Measurements from ENCODE around the gene TMEM9.

Gene TMEM9

GRCh38 chr1:201100169-201100930 lies 53.9 kb downstream of the TMEM9 start:
- DNase-seq, result no peak

GRCh38 chr1:201098992-201099677 lies 55.1 kb downstream of the TMEM9 start:
- no peak for DNase-seq

DNA sequence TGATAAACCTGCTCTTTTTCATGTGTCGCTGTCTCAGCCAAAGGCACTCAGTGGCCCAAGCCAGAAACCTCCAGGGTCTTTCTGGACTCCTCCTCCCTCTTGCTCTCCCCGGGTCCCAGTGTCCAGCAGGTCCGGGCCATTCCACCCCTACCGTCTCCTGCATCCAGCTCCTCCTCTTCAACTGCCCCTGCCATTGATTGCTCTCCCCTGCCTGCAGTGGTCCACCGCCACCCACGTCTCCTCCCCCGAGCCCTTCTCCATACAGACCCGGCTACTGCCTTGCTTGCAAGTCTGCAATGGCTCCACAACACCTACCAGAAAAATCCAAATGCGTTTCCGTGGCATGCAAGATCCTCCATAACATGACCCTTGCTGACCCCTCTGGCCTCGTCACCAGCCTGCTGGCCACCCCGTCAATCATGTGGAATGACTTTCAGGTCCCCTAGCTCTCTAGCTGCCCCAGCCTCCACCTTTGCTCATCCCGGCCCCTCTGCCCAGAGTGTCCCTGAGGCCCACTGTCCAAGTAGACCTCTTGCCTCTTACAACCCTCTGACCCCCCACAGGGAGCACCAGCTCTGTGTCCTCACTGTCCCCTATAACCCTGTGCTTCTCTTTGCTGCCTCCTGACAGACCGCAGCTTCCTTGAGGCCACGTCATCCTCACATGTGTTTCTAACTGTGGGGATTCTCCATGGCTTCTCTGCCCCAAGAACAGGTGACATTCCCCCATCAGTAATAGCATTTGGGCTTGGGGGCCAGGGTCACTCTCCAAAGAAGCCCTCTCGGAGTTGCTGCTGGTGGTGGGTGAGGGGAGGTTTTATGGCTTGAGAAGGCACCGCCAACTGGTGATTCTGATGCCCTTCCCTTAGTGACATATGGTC lies 57.1 kb downstream of the TMEM9 start:
- DNase-seq, result no peak

- peak; percentile 17 for DNase-seq
These were observed 58.2 kb downstream of the TMEM9 start for GRCh38 chr1:201096041-201096461.

DNA sequence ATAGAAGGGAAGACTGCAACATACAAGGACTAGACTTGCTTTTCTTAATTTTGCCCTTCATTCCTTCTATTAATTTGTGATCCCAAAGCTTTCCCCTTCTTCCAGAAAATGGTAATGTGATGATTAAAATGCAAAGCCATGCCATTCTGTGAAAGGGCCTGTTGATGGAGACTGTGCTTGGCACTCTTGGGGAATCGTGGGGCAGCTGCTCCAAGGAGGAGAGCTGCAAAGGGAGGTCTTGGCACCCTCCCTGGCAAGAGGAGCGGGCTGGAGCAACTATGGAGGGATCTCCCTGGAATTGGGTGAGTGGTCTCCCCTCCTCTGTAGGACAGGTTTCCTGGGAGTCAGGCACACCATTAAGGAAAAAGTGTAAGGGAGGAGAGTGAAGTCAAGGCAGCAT lies 58.7 kb downstream of the TMEM9 start:
- no peak for DNase-seq

GRCh38 chr1:201094832-201095231 lies 59.4 kb downstream of the TMEM9 start:
- DNase-seq, result no peak

DNA sequence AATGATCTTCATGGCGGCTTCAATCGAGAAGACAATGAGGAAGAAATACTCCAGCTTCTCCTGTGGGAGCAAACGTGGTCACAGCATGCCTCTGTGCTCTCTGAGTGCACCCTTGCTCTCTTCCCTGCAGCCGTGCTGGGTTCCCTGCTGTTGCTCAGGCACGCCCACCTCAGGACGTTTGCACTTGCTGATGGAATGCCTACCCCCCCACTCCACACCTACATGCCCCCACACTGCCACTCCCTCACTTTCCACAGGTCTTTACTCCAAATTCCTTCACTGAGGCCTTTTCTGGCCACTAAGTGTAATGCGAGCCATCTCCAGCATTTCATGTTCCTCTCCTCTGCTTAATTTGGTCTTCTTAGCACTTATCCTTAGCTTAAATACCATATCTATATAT lies 60.3 kb downstream of the TMEM9 start:
- DNase-seq, result no peak

- DNase-seq, result no peak
These were observed 60.7 kb downstream of the TMEM9 start for GRCh38 chr1:201093561-201093960.

DNA sequence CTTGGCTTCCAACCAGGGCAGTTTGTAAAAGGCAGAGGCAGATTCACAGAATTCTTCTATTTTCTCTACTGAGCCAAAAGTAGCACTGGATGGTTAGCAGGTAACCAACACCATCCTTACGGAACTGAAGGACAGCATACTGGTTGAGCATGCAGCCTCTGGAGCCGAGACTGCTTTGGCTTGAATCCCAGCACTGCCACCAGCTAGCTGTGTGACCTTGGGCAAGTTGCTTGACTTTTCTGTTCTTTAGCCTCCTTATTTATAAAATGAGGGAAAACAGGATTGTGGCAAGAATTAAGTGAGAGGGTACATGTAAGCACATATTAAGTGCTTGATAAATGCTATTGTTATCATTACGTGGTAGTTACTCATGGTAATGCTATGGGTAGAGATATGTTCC lies 61.5 kb downstream of the TMEM9 start:
- no peak for DNase-seq

DNA sequence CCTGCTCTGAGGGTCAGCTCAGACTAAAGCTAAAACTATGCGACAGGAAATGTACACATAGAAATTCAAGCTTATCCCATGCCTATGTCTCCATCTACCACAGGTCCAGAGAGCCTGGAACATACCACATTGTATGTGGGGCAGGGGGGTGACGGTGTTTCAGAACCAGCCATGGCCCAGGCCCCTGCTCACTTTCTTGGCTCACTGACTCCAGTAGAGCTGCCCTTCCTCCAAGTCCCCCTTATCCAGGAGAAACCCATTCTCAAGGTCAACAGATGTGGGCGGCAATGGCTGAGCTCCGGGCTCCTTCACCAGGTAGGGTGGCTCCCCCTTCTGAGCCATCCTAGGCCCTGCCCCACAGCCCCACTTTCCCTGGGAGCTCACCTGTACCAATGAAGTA lies 63.0 kb downstream of the TMEM9 start:
- no peak for DNase-seq

DNA sequence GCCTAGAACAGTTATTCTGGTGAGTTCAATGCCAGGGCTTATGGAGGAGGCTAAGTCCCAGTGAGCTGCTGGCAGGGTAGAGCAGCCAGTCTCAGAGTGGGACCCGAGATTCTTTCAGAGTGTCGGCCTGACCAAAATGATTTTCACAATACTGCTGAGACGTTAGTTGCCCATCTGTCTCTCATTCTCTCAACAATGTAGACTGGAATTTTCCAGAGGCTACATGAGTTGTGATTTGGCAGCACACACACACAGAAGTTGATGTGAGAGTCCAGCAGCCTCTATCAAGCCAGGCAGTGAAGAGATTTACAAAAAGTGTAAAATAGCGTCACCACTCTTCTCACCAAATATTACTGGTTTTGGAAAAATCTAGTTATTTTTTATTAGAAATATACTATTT lies 63.7 kb downstream of the TMEM9 start:
- DNase-seq, result no peak

DNA sequence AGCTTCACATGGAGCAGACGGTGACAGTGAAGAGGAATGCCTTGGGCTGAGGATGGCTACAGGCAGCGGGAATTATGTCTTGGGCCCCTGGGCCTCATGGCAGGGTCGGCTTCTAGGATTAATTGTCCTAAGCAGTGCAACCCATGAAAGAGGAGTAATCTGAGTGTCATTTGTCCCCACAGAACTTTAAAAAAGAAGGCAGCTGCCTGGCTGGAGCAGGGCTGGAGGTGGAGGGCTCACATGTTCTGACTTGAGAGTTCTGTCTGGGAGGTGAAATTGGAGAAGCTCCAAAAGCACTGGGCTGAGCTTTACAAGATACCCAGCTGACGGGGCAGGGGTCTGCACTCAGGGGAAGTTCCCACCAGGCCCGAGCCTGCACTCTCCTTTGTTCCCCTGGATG lies 64.7 kb downstream of the TMEM9 start:
- DNase-seq, result peak; percentile 56

DNA sequence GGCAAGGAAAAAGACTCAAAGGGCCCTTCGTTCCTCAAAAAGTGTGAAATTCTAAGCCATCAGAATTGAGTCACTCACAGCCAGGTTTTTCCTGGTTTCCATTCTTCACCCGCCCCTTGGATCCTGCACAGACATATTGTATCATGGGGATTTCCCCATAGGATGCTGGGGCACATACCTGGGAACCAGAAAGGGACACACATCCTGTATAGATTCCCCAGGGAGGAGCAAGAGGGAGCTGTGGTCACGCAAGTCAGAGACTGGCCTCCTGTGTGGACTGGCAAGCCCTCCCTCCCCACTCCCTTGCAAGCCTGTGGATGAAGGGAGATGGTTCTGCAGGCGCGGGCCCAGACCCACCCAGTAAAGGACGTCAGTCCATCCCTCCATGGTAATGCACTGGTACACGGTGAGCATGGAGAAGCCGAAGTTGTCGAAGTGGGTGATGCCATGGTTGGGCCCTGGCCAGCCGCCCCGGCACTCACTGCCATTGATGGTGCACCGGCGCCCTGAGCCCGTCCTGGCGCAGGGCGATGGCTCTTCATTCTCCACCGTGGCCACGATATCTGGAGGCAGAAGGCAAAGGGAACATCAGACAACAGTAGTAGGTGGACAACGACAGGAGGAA lies 65.3 kb downstream of the TMEM9 start:
- DNase-seq, result no peak

DNA sequence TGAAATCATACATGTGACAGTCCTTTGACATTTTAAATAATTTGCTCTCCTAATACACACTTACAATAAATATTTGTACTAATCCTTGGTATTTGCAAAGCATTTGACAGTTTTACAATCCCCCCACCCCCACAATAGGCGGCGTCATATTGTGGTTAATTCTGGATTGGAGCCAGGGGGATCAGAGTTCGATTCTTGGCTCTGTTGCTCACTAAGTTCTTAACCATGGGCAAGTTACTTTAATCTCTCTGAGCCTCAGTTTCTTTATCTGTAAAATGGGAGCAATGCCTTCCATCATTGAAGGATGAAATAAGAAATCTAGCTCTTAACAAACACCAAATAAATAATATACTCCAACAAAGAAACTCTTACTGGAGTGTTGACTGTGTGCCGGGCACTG lies 65.9 kb downstream of the TMEM9 start:
- DNase-seq, result no peak

DNA sequence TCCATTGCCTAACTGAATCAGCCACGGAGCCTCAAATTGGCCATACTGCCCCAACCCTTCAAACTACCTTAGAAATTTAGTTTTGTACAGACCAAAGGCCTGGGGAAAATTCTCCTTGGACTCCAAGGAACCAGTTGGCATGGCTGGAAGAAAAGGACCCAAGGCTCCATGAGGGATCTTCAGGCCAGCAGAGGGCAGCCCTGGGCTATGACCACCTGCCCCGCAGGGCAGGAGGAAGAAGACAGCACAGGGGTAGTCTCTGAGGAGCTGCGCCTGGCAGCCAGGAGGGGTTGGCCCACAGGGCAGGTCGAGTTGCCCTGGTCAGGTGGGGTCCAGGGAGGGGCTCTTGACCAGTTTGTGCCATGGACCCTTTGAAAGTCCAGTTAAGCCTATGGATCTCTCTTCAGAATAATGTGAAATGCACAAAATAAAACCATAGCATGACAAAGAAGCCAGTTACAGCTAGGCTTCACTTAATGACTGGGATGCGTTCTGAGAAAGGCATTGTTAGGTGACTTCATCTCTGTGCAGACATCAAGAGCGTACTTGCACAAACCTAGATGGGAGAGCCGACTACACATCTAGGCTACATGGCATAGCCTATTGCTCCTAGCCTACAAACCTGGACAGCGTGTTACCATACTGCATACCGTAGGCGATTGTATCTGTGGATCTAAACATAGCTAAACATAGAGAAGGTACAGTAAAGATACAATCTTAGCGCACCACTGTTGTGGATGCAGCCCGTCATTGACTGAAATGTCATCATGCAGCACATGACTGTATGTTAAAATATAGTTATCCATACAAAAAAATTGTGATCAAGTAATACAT lies 68.2 kb downstream of the TMEM9 start:
- peak; percentile 7 for DNase-seq

Measured in NCI-H2171 treated with DMSO at 0.1 percent for 48 hours (cell line).